KMS-11 (cell line): ENCODE measurements around the gene CCSER2.

ENCODE experiments used
- H2AFZ ChIP-seq: fragments of 200-600 bp; sonication (generic); 2 replicates; pipeline ENCODE4 v1.6.1; 2016; ENCODE audit warnings: antibody characterized with exemption, mixed run types, low read depth
- H3K27ac ChIP-seq: fragments of 200-600 bp; sonication (generic); 2 replicates; pipeline ENCODE4 v1.6.1; 2016; ENCODE audit warnings: mild to moderate bottlenecking, mixed run types
- H3K27me3 ChIP-seq: fragments of 200-600 bp; sonication (generic); 2 replicates; pipeline ENCODE4 v1.6.1; 2017; ENCODE audit warnings: mild to moderate bottlenecking, low read depth, mixed run types, moderate library complexity; ENCODE audit not compliant: insufficient read depth
- H3K36me3 ChIP-seq: fragments of 200-600 bp; sonication (generic); 2 replicates; pipeline ENCODE4 v1.6.1; 2017; ENCODE audit warnings: mild to moderate bottlenecking, mixed run types; ENCODE audit not compliant: insufficient read depth
- H3K4me1 ChIP-seq: fragments of 200-600 bp; sonication (generic); 2 replicates; pipeline ENCODE4 v1.6.1; 2016; ENCODE audit warnings: mild to moderate bottlenecking, low read depth, mixed run types; ENCODE audit not compliant: poor library complexity, severe bottlenecking
- H3K4me2 ChIP-seq: fragments of 200-600 bp; sonication (generic); 2 replicates; pipeline ENCODE4 v1.7.0; 2016; ENCODE audit warnings: mild to moderate bottlenecking, mixed run types
- H3K4me3 ChIP-seq: fragments of 200-600 bp; sonication (generic); IDR thresholded peaks from 2 replicates; pipeline ENCODE4 v1.6.1; 2017; ENCODE audit warnings: low read depth, low read length, mixed read lengths; ENCODE audit not compliant: insufficient read depth
- H3K79me2 ChIP-seq: fragments of 200-600 bp; sonication (generic); 2 replicates; pipeline ENCODE4 v1.6.1; 2016; ENCODE audit warnings: low read depth, mixed run types; ENCODE audit not compliant: insufficient read depth
- H3K9ac ChIP-seq: fragments of 200-600 bp; sonication (generic); 2 replicates; pipeline ENCODE4 v1.6.1; 2016; ENCODE audit warnings: mild to moderate bottlenecking, mixed run types
- H4K20me1 ChIP-seq: fragments of 200-600 bp; sonication (generic); 2 replicates; pipeline ENCODE4 v1.6.1; 2016; ENCODE audit warnings: mild to moderate bottlenecking, mixed run types; ENCODE audit not compliant: insufficient read depth
- CTCF ChIP-seq: fragments of 200-600 bp; sonication (generic); conservative IDR thresholded peaks from 2 replicates; pipeline ENCODE4 v1.6.1; 2017; ENCODE audit warnings: low read depth, mild to moderate bottlenecking, antibody characterized with exemption, low read length, moderate library complexity, mixed read lengths

Gene CCSER2

GRCh38 chr10:84563355-84563754 lies 235.0 kb downstream of the CCSER2 start:
- H3K9ac ChIP-seq = no peak overlapping the region
- no peaks in the 10 kb centered on the region for H3K79me2 ChIP-seq
- no peak overlapping the region for H3K4me3 ChIP-seq
- H3K27ac ChIP-seq = no peak overlapping the region
- no peak overlapping the region for H3K4me2 ChIP-seq
- H2AFZ ChIP-seq = no peak overlapping the region
- no peak for TF ChIP-seq CTCF
- H3K4me1 ChIP-seq = no peaks in the 10 kb centered on the region
- H3K27me3 ChIP-seq = no peaks in the 10 kb centered on the region
- H3K36me3 ChIP-seq = no peaks in the 10 kb centered on the region
- no peaks in the 10 kb centered on the region for H4K20me1 ChIP-seq

GRCh38 chr10:84563868-84564267 lies 235.5 kb downstream of the CCSER2 start:
- H3K27ac ChIP-seq = no peak overlapping the region
- TF ChIP-seq CTCF = no peak
- H3K4me2 ChIP-seq = no peak overlapping the region
- no peak overlapping the region for H2AFZ ChIP-seq
- no peaks in the 10 kb centered on the region for H4K20me1 ChIP-seq
- no peaks in the 10 kb centered on the region for H3K36me3 ChIP-seq
- no peaks in the 10 kb centered on the region for H3K4me1 ChIP-seq
- no peaks in the 10 kb centered on the region for H3K79me2 ChIP-seq
- H3K27me3 ChIP-seq = no peaks in the 10 kb centered on the region
- no peak overlapping the region for H3K9ac ChIP-seq
- no peak overlapping the region for H3K4me3 ChIP-seq

GRCh38 chr10:84565881-84566582 lies 237.6 kb downstream of the CCSER2 start:
- Histone ChIP-seq H3K4me1 (no peaks in the 10 kb centered on the region), H3K9ac (no peak overlapping the region), H2AFZ (no peak overlapping the region), H3K36me3 (no peaks in the 10 kb centered on the region), H3K27ac (no peak overlapping the region), H3K79me2 (no peaks in the 10 kb centered on the region), H3K4me2 (no peak overlapping the region), H3K4me3 (no peak overlapping the region), H4K20me1 (no peaks in the 10 kb centered on the region), H3K27me3 (no peaks in the 10 kb centered on the region)
- no peak for TF ChIP-seq CTCF

GRCh38 chr10:84567133-84567532 lies 238.7 kb downstream of the CCSER2 start:
- Histone ChIP-seq H3K27ac (no peak overlapping the region), H2AFZ (no peak overlapping the region), H4K20me1 (no peaks in the 10 kb centered on the region), H3K4me3 (no peak overlapping the region), H3K27me3 (no peaks in the 10 kb centered on the region), H3K4me2 (no peak overlapping the region), H3K9ac (no peak overlapping the region), H3K4me1 (no peaks in the 10 kb centered on the region), H3K36me3 (no peaks in the 10 kb centered on the region), H3K79me2 (no peaks in the 10 kb centered on the region)
- TF ChIP-seq CTCF = no peak
